Spleen (tissue), 11 donors: Measurements from ENCODE around the gene PPP1R27. TPM values are rescaled to one million over a fixed set of nuclear protein-coding genes. Genes with fewer than 3 reads are reported as not detected.

ENCODE experiments used
- DNase-seq: peaks from one replicate; pipeline ENCODE4 v3.0.0-alpha.2; 2020
- H3K27ac ChIP-seq, 8 donors: fragments of 200-600 bp; sonication (generic) in 7 of 8; 1 replicate in 4 of 8; 2 replicates in 4 of 8; pipeline versions ENCODE4 v1.5.0 to v1.8.0; 2016 to 2021; ENCODE audit warnings: inconsistent platforms in 4 of 8, mild to moderate bottlenecking in 4 of 8, moderate library complexity in 1 of 8
- H3K27me3 ChIP-seq, 7 donors: fragments of 200-600 bp; sonication (generic) in 6 of 7; replicated peaks in 1 of 7; 1 replicate in 4 of 7; 2 replicates in 3 of 7; pipeline versions ENCODE4 v1.5.0 to v1.8.0; 2016 to 2021; ENCODE audit warnings: inconsistent platforms in 3 of 7, mild to moderate bottlenecking in 1 of 7
- H3K36me3 ChIP-seq, 6 donors: fragments of 200-600 bp; sonication (generic) in 5 of 6; 1 replicate in 4 of 6; 2 replicates in 2 of 6; pipeline versions ENCODE4 v1.5.0 to v1.8.0; 2016 to 2021; ENCODE audit warnings: inconsistent platforms in 2 of 6
- H3K4me1 ChIP-seq, 6 donors: fragments of 200-600 bp; sonication (generic) in 5 of 6; 1 replicate in 3 of 6; 2 replicates in 3 of 6; pipeline versions ENCODE4 v1.5.0 to v1.8.0; 2016 to 2021; ENCODE audit warnings: inconsistent platforms in 3 of 6
- H3K4me3 ChIP-seq, 8 donors: fragments of 200-600 bp; sonication (generic) in 7 of 8; 1 replicate in 4 of 8; 2 replicates in 4 of 8; pipeline versions ENCODE4 v1.5.0 to v1.8.0; 2016 to 2021; ENCODE audit warnings: inconsistent platforms in 4 of 8, mild to moderate bottlenecking in 4 of 8, moderate library complexity in 2 of 8
- H3K9me3 ChIP-seq, 8 donors: fragments of 200-600 bp; sonication (generic) in 7 of 8; 1 replicate in 4 of 8; 2 replicates in 4 of 8; pipeline versions ENCODE4 v1.5.0 to v1.8.0; 2016 to 2021; ENCODE audit warnings: inconsistent platforms in 4 of 8
- POLR2A ChIP-seq, 3 donors: fragments of 450-650 bp; IDR thresholded peaks; one replicate each; pipeline ENCODE4 v1.5.1; 2017; ENCODE audit warnings: antibody characterized with exemption in 3 of 3, mild to moderate bottlenecking in 1 of 3
- POLR2AphosphoS5 ChIP-seq, 3 donors: sonication (generic); formaldehyde crosslinking; IDR thresholded peaks; one replicate each; pipeline ENCODE4 v1.5.1; 2017; ENCODE audit warnings: antibody characterized with exemption in 3 of 3
- WGBS, 5 donors: extraction: QIAGEN DNeasy Blood & Tissue Kit in 3 of 5; methylation state at CpG; one replicate each; pipeline versions ENCODE4 v1.1.5 to v1.1.7; 2013 to 2018; 5-methylcytosine and 5-hydroxymethylcytosine counted together
- intact Hi-C: fragments of 100-400 bp; cut with DNase I; formaldehyde crosslinking; loops from one replicate; pipeline ENCODE4 v1.15.0; 2023; ENCODE audit warnings: low total_unique reads
- polyA plus RNA-seq, 3 donors: library from polyadenylated mRNA; stranded (reverse); fragments of 200-250 nt; gene quantifications; one replicate each; pipeline ENCODE4 v1.2.1, GENCODE V29; 2013
- total RNA-seq, 7 donors: library from RNA; depleted of rRNA in 3 of 7; stranded (reverse); fragments of >200 nt in 3 of 7; fragmentation: NEBNext Ultra II Directional in 4 of 7; extraction: Animal tissue kit (Norgen Biotek cat#: 25700) in 4 of 7; gene quantifications; one replicate each; pipeline versions ENCODE4 v1.1.0 to v1.2.1, GENCODE V29; 2016 to 2021
- TF ChIP-seq, protein P1 (sequence below), 11 experiments: fragments of 200-600 bp in 7 of 11; fragments of 450-650 bp in 4 of 11; sonication (generic) in 4 of 11; IDR thresholded peaks in 8 of 11; conservative IDR thresholded peaks in 3 of 11; 1 replicate in 7 of 11; 2 replicates in 4 of 11; pipeline versions ENCODE4 v1.4.0 to v1.8.0; 2016 to 2021; ENCODE audit warnings: antibody characterized with exemption in 11 of 11, inconsistent platforms in 4 of 11, mild to moderate bottlenecking in 1 of 11
- donor health status: healthy with polysubstance abuse.
- donor health status: DM: no; HTN: no; CAD: no; lungs with moderate emphysema.
- donor health status: DM: no; HTN: no; CAD: no.
- donor health status: Bipolar disorder and iron deficiency.
- donor health status: healthy.
- donor health status: DM: no; HTN: no; CAD: no.
- donor health status: DM: yes; HTN: yes; CAD: no.

The PPP1R27 gene
- total and polyA plus RNA-seq, 10 donors: 0.09 to 0.39 TPM; not detected in 8

GRCh38 chr17:81802048-81802758, 32.6 kb downstream of the PPP1R27 start:
- WGBS, 5 donors: 79 to 82% (median 80%) methylated on average over 7 to 9 of the region's 9 CpGs
- peaks cover 0 to 80% (median 62%) of the 10 kb centered on the region in 7 donors for H3K27me3 ChIP-seq
- TF ChIP-seq POLR2AphosphoS5 (IDR thresholded peaks at IDR 0.05): no peak
- TF ChIP-seq, protein P1, sequence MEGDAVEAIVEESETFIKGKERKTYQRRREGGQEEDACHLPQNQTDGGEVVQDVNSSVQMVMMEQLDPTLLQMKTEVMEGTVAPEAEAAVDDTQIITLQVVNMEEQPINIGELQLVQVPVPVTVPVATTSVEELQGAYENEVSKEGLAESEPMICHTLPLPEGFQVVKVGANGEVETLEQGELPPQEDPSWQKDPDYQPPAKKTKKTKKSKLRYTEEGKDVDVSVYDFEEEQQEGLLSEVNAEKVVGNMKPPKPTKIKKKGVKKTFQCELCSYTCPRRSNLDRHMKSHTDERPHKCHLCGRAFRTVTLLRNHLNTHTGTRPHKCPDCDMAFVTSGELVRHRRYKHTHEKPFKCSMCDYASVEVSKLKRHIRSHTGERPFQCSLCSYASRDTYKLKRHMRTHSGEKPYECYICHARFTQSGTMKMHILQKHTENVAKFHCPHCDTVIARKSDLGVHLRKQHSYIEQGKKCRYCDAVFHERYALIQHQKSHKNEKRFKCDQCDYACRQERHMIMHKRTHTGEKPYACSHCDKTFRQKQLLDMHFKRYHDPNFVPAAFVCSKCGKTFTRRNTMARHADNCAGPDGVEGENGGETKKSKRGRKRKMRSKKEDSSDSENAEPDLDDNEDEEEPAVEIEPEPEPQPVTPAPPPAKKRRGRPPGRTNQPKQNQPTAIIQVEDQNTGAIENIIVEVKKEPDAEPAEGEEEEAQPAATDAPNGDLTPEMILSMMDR (IDR thresholded peaks at IDR 0.05 in 8 of 11, conservative IDR thresholded peaks at IDR 0.05 in 3 of 11): no peak
- no peaks in the 10 kb centered on the region for H3K9me3 ChIP-seq
- H3K4me3 ChIP-seq: no peak overlapping the region
- DNase-seq: no peak
- peaks cover 8 to 26% (median 21%) of the 10 kb centered on the region in 6 donors for H3K4me1 ChIP-seq
- no peak overlapping the region for H3K27ac ChIP-seq
- intact Hi-C loops: no loop called here
- H3K36me3 ChIP-seq: no peaks in the 10 kb centered on the region

GRCh38 chr17:81801327-81801726, 33.5 kb downstream of the PPP1R27 start:
- Histone ChIP-seq H3K36me3 (no peaks in the 10 kb centered on the region), H3K4me3 (no peak overlapping the region), H3K9me3 (no peaks in the 10 kb centered on the region), H3K27ac (no peak overlapping the region), H3K4me1 (peaks cover 8 to 26% (median 21%) of the 10 kb centered on the region in 6 donors), H3K27me3 (peaks cover 0 to 71% (median 55%) of the 10 kb centered on the region in 7 donors)
- intact Hi-C loops: no loop called here
- TF ChIP-seq POLR2A (IDR thresholded peaks at IDR 0.05): no peak
- TF ChIP-seq, protein P1 (IDR thresholded peaks at IDR 0.05 in 8 of 11, conservative IDR thresholded peaks at IDR 0.05 in 3 of 11): no peak
- TF ChIP-seq POLR2AphosphoS5 (IDR thresholded peaks at IDR 0.05): no peak
- WGBS, 5 donors: 80 to 90% (median 90%) methylated on average over 9 of the region's 9 CpGs
- no peak for DNase-seq

DNA sequence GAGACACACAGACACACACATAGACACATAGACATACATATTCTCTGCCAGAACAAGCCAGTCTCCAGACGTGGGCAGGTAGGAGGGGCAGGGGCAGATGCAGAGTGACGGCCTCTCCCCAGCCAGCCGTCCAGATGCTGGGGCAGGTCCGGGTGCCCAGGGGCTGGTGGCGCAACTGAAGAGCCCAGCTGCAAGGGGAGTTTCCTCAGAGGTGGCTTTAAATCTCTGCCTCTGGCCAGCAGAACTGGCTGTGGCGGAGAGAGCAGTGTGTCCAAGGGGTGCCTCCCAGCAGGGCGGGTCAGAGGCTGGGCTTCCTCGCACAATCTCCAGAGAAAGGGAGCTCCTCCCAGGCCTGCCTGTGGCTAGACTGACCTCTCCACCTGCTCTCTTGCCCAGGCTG, 40.3 kb downstream of the PPP1R27 start:
- WGBS, 5 donors: 38 to 51% (median 45%) methylated on average over 6 to 8 of the region's 8 CpGs
- H3K27me3 ChIP-seq: peaks cover 0 to 25% (median 0%) of the 10 kb centered on the region in 7 donors
- no peaks in the 10 kb centered on the region for H3K9me3 ChIP-seq
- no peaks in the 10 kb centered on the region for H3K36me3 ChIP-seq
- no peak overlapping the region for H3K4me3 ChIP-seq
- no peak for DNase-seq
- H3K27ac ChIP-seq: no peak overlapping the region
- no peaks in the 10 kb centered on the region for H3K4me1 ChIP-seq
- intact Hi-C loops: no loop called here
- TF ChIP-seq, protein P1 (IDR thresholded peaks at IDR 0.05 in 8 of 11, conservative IDR thresholded peaks at IDR 0.05 in 3 of 11): no peak
- TF ChIP-seq POLR2A (IDR thresholded peaks at IDR 0.05) (no peak), POLR2AphosphoS5 (IDR thresholded peaks at IDR 0.05) (no peak)

- 91 to 95% (median 94%) methylated on average over 3 of the region's 3 CpGs for WGBS, 5 donors
- H3K9me3 ChIP-seq: no peaks in the 10 kb centered on the region
- DNase-seq: no peak
- no peaks in the 10 kb centered on the region for H3K36me3 ChIP-seq
- H3K4me3 ChIP-seq: no peak overlapping the region
- H3K27ac ChIP-seq: no peak overlapping the region
- TF ChIP-seq, protein P1 (IDR thresholded peaks at IDR 0.05 in 8 of 11, conservative IDR thresholded peaks at IDR 0.05 in 3 of 11): no peak
- no peak for TF ChIP-seq POLR2AphosphoS5 (IDR thresholded peaks at IDR 0.05)
- peaks cover 0 to 22% (median 0%) of the 10 kb centered on the region in 7 donors for H3K27me3 ChIP-seq
- H3K4me1 ChIP-seq: no peaks in the 10 kb centered on the region
- intact Hi-C loops: no loop called here
Measured at GRCh38 chr17:81794074-81794476, 40.8 kb downstream of the PPP1R27 start.
